Measurements from ENCODE around the gene NT5DC3. TPM values are rescaled to one million over a fixed set of nuclear protein-coding genes. Genes with fewer than 3 reads are reported as not detected.
"Not testable (repeated sequence)": the region's sequence is repeated elsewhere in the genome, so short reads cannot be mapped to it uniquely, and the experiment has no call there.

The NT5DC3 gene
- total and polyA plus RNA-seq, 3 experiments from 2014 or later = 0.93 to 10.0 (median 9.9) TPM

- CTCF ChIA-PET = interaction anchor here (0.9 to 1.1 kb wide), 2 partner anchors 8 to 267 kb away, joined by 3 to 4 read pairs; no protein-coding TSS in a partner anchor
- H3K27ac ChIP-seq (ENCODE audit: low read depth, low read length) = no peak overlapping the region
- Mint-ChIP-seq H3K27me3 (peaks cover 0 to 3% of the 10 kb centered on the region in 2 donors), H3K36me3 (peaks cover 0 to 2% (median 0%) of the 10 kb centered on the region in 3 donors), H3K27ac (peak overlapping the region in 7 of 8 donors; percentile 40 to 95 (median 78)), H3K9me3 (no peaks in the 10 kb centered on the region), H3K4me1 (peaks cover 11 to 22% (median 13%) of the 10 kb centered on the region in 3 donors), H3K4me3 (peak overlapping the region; percentile 76 to 94 (median 84))
- POLR2A ChIA-PET = interaction anchor here (0.9 to 1.3 kb wide), 3 partner anchors 88 to 295 kb away, joined by 4 to 5 read pairs (median 4); partner anchors contain the start of genes HSP90B1 and NFYB
- peak overlapping the region; percentile 14 for H3K4me3 ChIP-seq (ENCODE audit: low read length)
- H3K27me3 ChIP-seq (ENCODE audit: insufficient read depth, low read length, poor library complexity, severe bottlenecking) = no peaks in the 10 kb centered on the region
- no peaks in the 10 kb centered on the region for H3K36me3 ChIP-seq (ENCODE audit: insufficient read depth, low read length)
- peaks cover 14% of the 10 kb centered on the region for H3K4me1 ChIP-seq (ENCODE audit: insufficient read depth, low read length)
- H3K9me3 ChIP-seq (ENCODE audit: low read length) = no peaks in the 10 kb centered on the region
- DNase-seq = peak; percentile 3 to 61 (median 18)
Observed at GRCh38 chr12:103841690-103842584, 903 bp upstream of the NT5DC3 start.

- H3K27me3 Mint-ChIP-seq = peaks cover 0 to 2% of the 10 kb centered on the region in 2 donors
- peak overlapping the region; percentile 76 to 94 (median 85) for H3K4me3 Mint-ChIP-seq
- peak in 2 of 5 donors; percentile 1 to 45 for DNase-seq
- Histone ChIP-seq H3K9me3 (ENCODE audit: low read length) (no peaks in the 10 kb centered on the region), H3K36me3 (ENCODE audit: insufficient read depth, low read length) (no peaks in the 10 kb centered on the region), H3K27ac (ENCODE audit: low read depth, low read length) (no peak overlapping the region), H3K4me1 (ENCODE audit: insufficient read depth, low read length) (peaks cover 14% of the 10 kb centered on the region), H3K4me3 (ENCODE audit: low read length) (peak overlapping the region; percentile 64), H3K27me3 (ENCODE audit: insufficient read depth, low read length, poor library complexity, severe bottlenecking) (no peaks in the 10 kb centered on the region)
- ChIA-PET CTCF (interaction anchor here (1.1 kb wide), 1 partner anchor 269 kb away, joined by 4 read pairs; no protein-coding TSS in a partner anchor), POLR2A (interaction anchor here (0.6 to 1.3 kb wide), 4 partner anchors 70 to 1396 kb away, joined by 4 to 5 read pairs (median 4); partner anchors contain the start of genes APPL2 and HSP90B1)
- H3K9me3 Mint-ChIP-seq = no peaks in the 10 kb centered on the region
- peaks cover 11 to 22% (median 13%) of the 10 kb centered on the region in 3 donors for H3K4me1 Mint-ChIP-seq
- peaks cover 0 to 3% (median 0%) of the 10 kb centered on the region in 3 donors for H3K36me3 Mint-ChIP-seq
- H3K27ac Mint-ChIP-seq = peak overlapping the region in 4 of 8 donors; percentile 60 to 82 (median 71)
Observed at GRCh38 chr12:103840462-103840875, 565 bp downstream of the NT5DC3 start.

GRCh38 chr12:103839609-103840461, 1.2 kb downstream of the NT5DC3 start:
- H3K4me3 ChIP-seq (ENCODE audit: low read length) = peak overlapping the region; percentile 64
- no peak overlapping the region for H3K27ac ChIP-seq (ENCODE audit: low read depth, low read length)
- H3K27me3 ChIP-seq (ENCODE audit: insufficient read depth, low read length, poor library complexity, severe bottlenecking) = no peaks in the 10 kb centered on the region
- H3K27me3 Mint-ChIP-seq = peaks cover 0 to 2% of the 10 kb centered on the region in 2 donors
- H3K36me3 ChIP-seq (ENCODE audit: insufficient read depth, low read length) = no peaks in the 10 kb centered on the region
- POLR2A ChIA-PET = no interaction called here
- no peaks in the 10 kb centered on the region for H3K9me3 Mint-ChIP-seq
- H3K27ac Mint-ChIP-seq = peak overlapping the region in 5 of 8 donors; percentile 15 to 82 (median 66)
- DNase-seq = no peak
- peaks cover 11 to 22% (median 13%) of the 10 kb centered on the region in 3 donors for H3K4me1 Mint-ChIP-seq
- CTCF ChIA-PET = no interaction called here
- peaks cover 0 to 3% (median 0%) of the 10 kb centered on the region in 3 donors for H3K36me3 Mint-ChIP-seq
- no peaks in the 10 kb centered on the region for H3K9me3 ChIP-seq (ENCODE audit: low read length)
- peaks cover 14% of the 10 kb centered on the region for H3K4me1 ChIP-seq (ENCODE audit: insufficient read depth, low read length)
- H3K4me3 Mint-ChIP-seq = peak overlapping the region; percentile 76 to 94 (median 85)

- CTCF ChIA-PET = no interaction called here
Observed at GRCh38 chr12:103839103-103839502, 1.9 kb downstream of the NT5DC3 start.

GRCh38 chr12:103838254-103838914, 2.6 kb downstream of the NT5DC3 start:
- Mint-ChIP-seq H3K4me1 (peaks cover 11 to 22% (median 13%) of the 10 kb centered on the region in 3 donors), H3K36me3 (peaks cover 0 to 3% (median 0%) of the 10 kb centered on the region in 3 donors), H3K4me3 (peak overlapping the region in 3 of 7 donors; percentile 8 to 55 (median 37)), H3K27me3 (peaks cover 0 to 2% of the 10 kb centered on the region in 2 donors), H3K27ac (peak overlapping the region in 1 of 8 donors; percentile 5), H3K9me3 (no peaks in the 10 kb centered on the region)
- POLR2A ChIA-PET = no interaction called here
- H3K4me1 ChIP-seq (ENCODE audit: insufficient read depth, low read length) = peaks cover 14% of the 10 kb centered on the region
- DNase-seq = no peak
- no peak overlapping the region for H3K27ac ChIP-seq (ENCODE audit: low read depth, low read length)
- H3K36me3 ChIP-seq (ENCODE audit: insufficient read depth, low read length) = no peaks in the 10 kb centered on the region
- no peaks in the 10 kb centered on the region for H3K27me3 ChIP-seq (ENCODE audit: insufficient read depth, low read length, poor library complexity, severe bottlenecking)
- H3K9me3 ChIP-seq (ENCODE audit: low read length) = no peaks in the 10 kb centered on the region
- H3K4me3 ChIP-seq (ENCODE audit: low read length) = no peak overlapping the region
- CTCF ChIA-PET = no interaction called here

More at GRCh38 chr12:103839103-103839502, 1.9 kb downstream of the NT5DC3 start:
- H3K9me3 Mint-ChIP-seq = no peaks in the 10 kb centered on the region
- no peaks in the 10 kb centered on the region for H3K36me3 ChIP-seq (ENCODE audit: insufficient read depth, low read length)
- peak overlapping the region in 1 of 8 donors; percentile 5 for H3K27ac Mint-ChIP-seq
- H3K4me1 Mint-ChIP-seq = peaks cover 11 to 22% (median 13%) of the 10 kb centered on the region in 3 donors
- no peak for DNase-seq
- no peak overlapping the region for H3K4me3 ChIP-seq (ENCODE audit: low read length)
- H3K9me3 ChIP-seq (ENCODE audit: low read length) = no peaks in the 10 kb centered on the region
- no peak overlapping the region for H3K27ac ChIP-seq (ENCODE audit: low read depth, low read length)
- peak overlapping the region in 3 of 7 donors; percentile 35 to 88 (median 55) for H3K4me3 Mint-ChIP-seq
- H3K27me3 Mint-ChIP-seq = peaks cover 0 to 2% of the 10 kb centered on the region in 2 donors
- H3K4me1 ChIP-seq (ENCODE audit: insufficient read depth, low read length) = peaks cover 14% of the 10 kb centered on the region
- POLR2A ChIA-PET = no interaction called here
- H3K36me3 Mint-ChIP-seq = peaks cover 0 to 3% (median 0%) of the 10 kb centered on the region in 3 donors
- H3K27me3 ChIP-seq (ENCODE audit: insufficient read depth, low read length, poor library complexity, severe bottlenecking) = no peaks in the 10 kb centered on the region

GRCh38 chr12:103836345-103836744, 4.7 kb downstream of the NT5DC3 start:
- Mint-ChIP-seq H3K4me1 (peaks cover 6 to 14% (median 11%) of the 10 kb centered on the region in 3 donors), H3K4me3 (no peak overlapping the region), H3K36me3 (peaks cover 0 to 4% (median 3%) of the 10 kb centered on the region in 3 donors), H3K9me3 (no peaks in the 10 kb centered on the region), H3K27me3 (peaks cover 0 to 2% of the 10 kb centered on the region in 2 donors), H3K27ac (no peak overlapping the region)
- no peaks in the 10 kb centered on the region for H3K9me3 ChIP-seq (ENCODE audit: low read length)
- no peak overlapping the region for H3K4me3 ChIP-seq (ENCODE audit: low read length)
- H3K36me3 ChIP-seq (ENCODE audit: insufficient read depth, low read length) = no peaks in the 10 kb centered on the region
- DNase-seq = no peak
- H3K27ac ChIP-seq (ENCODE audit: low read depth, low read length) = no peak overlapping the region
- ChIA-PET CTCF (no interaction called here), POLR2A (no interaction called here)
- H3K27me3 ChIP-seq (ENCODE audit: insufficient read depth, low read length, poor library complexity, severe bottlenecking) = no peaks in the 10 kb centered on the region
- H3K4me1 ChIP-seq (ENCODE audit: insufficient read depth, low read length) = peaks cover 8% of the 10 kb centered on the region

- DNase-seq; H3K27me3 ChIP-seq (ENCODE audit: insufficient read depth, low read length, poor library complexity, severe bottlenecking); CTCF ChIA-PET; H3K27ac Mint-ChIP-seq; POLR2A ChIA-PET; H3K36me3 Mint-ChIP-seq; H3K4me3 ChIP-seq (ENCODE audit: low read length); H3K9me3 ChIP-seq (ENCODE audit: low read length); H3K36me3 ChIP-seq (ENCODE audit: insufficient read depth, low read length); H3K4me1 ChIP-seq (ENCODE audit: insufficient read depth, low read length); H3K4me3 Mint-ChIP-seq; H3K9me3 Mint-ChIP-seq; H3K27me3 Mint-ChIP-seq: not testable (repeated sequence)
- peaks cover 6 to 14% (median 11%) of the 10 kb centered on the region in 3 donors for H3K4me1 Mint-ChIP-seq
- H3K27ac ChIP-seq (ENCODE audit: low read depth, low read length) = peak overlapping the region; percentile 36
Observed at GRCh38 chr12:103835747-103836335, 5.2 kb downstream of the NT5DC3 start.

Data from CD8-positive, alpha-beta memory T cell (primary cell).